ENCODE data around the gene NELFA. TPM values are rescaled to one million over a fixed set of nuclear protein-coding genes. Genes with fewer than 3 reads are reported as not detected.

The NELFA gene
- total and polyA plus RNA-seq, 2 of the 13 experiments (the other 11 are each of a cell fraction or from before 2014, with no cell fraction given): 13.3 to 18.5 TPM

GRCh38 chr4:1990348-1990645, 18.5 kb downstream of the NELFA start:
- peaks cover 16% of the 10 kb centered on the region for H3K79me2 ChIP-seq (ENCODE audit: insufficient read depth, low read length)
- ChIA-PET CTCF (ENCODE audit: low intra/inter-chr PET ratio, low total read pairs) (no interaction called here), POLR2A (no interaction called here)
- H3K27me3 ChIP-seq (ENCODE audit: control insufficient read depth in 1 of 2, insufficient read depth in 2 of 2, low read length in 2 of 2): no peaks in the 10 kb centered on the region
- TF ChIP-seq ZNF691 (CRISPR knock-in tag; IDR thresholded peaks at IDR 0.05; ENCODE audit: borderline replicate concordance, low read depth) (no peak), NRL (CRISPR knock-in tag; IDR thresholded peaks at IDR 0.05; ENCODE audit: borderline replicate concordance) (no peak), ZNF546 (CRISPR knock-in tag; conservative IDR thresholded peaks at IDR 0.05) (no peak), PAWR (CRISPR knock-in tag; IDR thresholded peaks at IDR 0.05; ENCODE audit: borderline replicate concordance) (no peak), ZNF431 (CRISPR knock-in tag; IDR thresholded peaks at IDR 0.05; ENCODE audit: borderline replicate concordance, low read depth) (no peak), ZSCAN29 (CRISPR knock-in tag; conservative IDR thresholded peaks at IDR 0.05) (no peak), CCDC6 (CRISPR knock-in tag; IDR thresholded peaks at IDR 0.05) (no peak), KIAA2018 (CRISPR knock-in tag; IDR thresholded peaks at IDR 0.05; ENCODE audit: borderline replicate concordance) (no peak), SNAPC5 (CRISPR knock-in tag; IDR thresholded peaks at IDR 0.05; ENCODE audit: borderline replicate concordance) (no peak), SNAI1 (CRISPR knock-in tag; IDR thresholded peaks at IDR 0.05; ENCODE audit: borderline replicate concordance) (no peak), ZSCAN30 (CRISPR knock-in tag; IDR thresholded peaks at IDR 0.05) (no peak), NFIB (CRISPR knock-in tag; IDR thresholded peaks at IDR 0.05; ENCODE audit: borderline replicate concordance) (no peak), ZNF781 (CRISPR knock-in tag; IDR thresholded peaks at IDR 0.05; ENCODE audit: borderline replicate concordance, not compliant biosample characterization) (no peak), KMT2A (CRISPR knock-in tag; IDR thresholded peaks at IDR 0.05) (no peak), LCORL (IDR thresholded peaks at IDR 0.05) (no peak), LCORL (CRISPR knock-in tag; IDR thresholded peaks at IDR 0.05) (no peak)
- no peaks in the 10 kb centered on the region for H3K9me3 ChIP-seq (ENCODE audit: low read length)
- no peaks in the 10 kb centered on the region for H3K4me1 ChIP-seq (ENCODE audit: insufficient read depth, low read length)
- no peak overlapping the region for H3K27ac ChIP-seq (ENCODE audit: extremely low read length, insufficient read depth, low read length)
- H3K4me2 ChIP-seq (ENCODE audit: low read depth, low read length): no peak overlapping the region
- FAIRE-seq (no peak), DNase-seq (ENCODE audit: low spot score) (no peak), ATAC-seq (no peak)
- H3K9ac ChIP-seq (ENCODE audit: insufficient read depth, low read depth, low read length): no peak overlapping the region
- WGBS (ENCODE audit: low lambda C conversion rate): 92% methylated on average over 4 of the region's 10 CpGs
- in situ Hi-C loops (cut with HindIII; ENCODE audit: extremely low pct_ligation_motif_present, low pct_unique_long_range_greater_than_20kb): no loop called here
- H4K20me1 ChIP-seq (ENCODE audit: insufficient read depth, low read length): peaks cover 8% of the 10 kb centered on the region; the same call in 1 of the 2 replicates
- no peak overlapping the region for H2AFZ ChIP-seq (ENCODE audit: low read length)
- no TSS peak for BruUV-seq (replicated peaks)
- no peak overlapping the region for H3K4me3 ChIP-seq (replicated peaks in 1 of 3; ENCODE audit: insufficient read depth in 1 of 3, low read depth in 2 of 3, low read length in 3 of 3)
- peaks cover 19 to 50% of the 10 kb centered on the region in 2 experiments for H3K36me3 ChIP-seq (replicated peaks in 1 of 2; ENCODE audit: control insufficient read depth in 1 of 2, insufficient read depth in 2 of 2, low read length in 2 of 2)
- intact Hi-C loops (cut with micrococcal nuclease; ENCODE audit: unreplicated experiment): no loop called here
